Karpas-422 (cell line): Measurements from ENCODE around the gene GGTLC1. TPM values are rescaled to one million over a fixed set of nuclear protein-coding genes. Genes with fewer than 3 reads are reported as not detected.
A peak's percentile ranks its signal among the peaks of the same experiment; 100 is the strongest.

Experiments used
- DNase-seq: peaks from one replicate; pipeline ENCODE4 v3.0.0-alpha.2; 2015
- H2AFZ ChIP-seq: fragments of 200-600 bp; sonication (generic); 2 replicates; pipeline ENCODE4 v1.6.1; 2014; ENCODE audit warnings: antibody characterized with exemption, low read length, mixed read lengths
- H3K27ac ChIP-seq: fragments of 200-600 bp; sonication (generic); 2 replicates; pipeline ENCODE4 v1.5.1; 2014; ENCODE audit warnings: mild to moderate bottlenecking, low read length, moderate library complexity
- H3K27me3 ChIP-seq: fragments of 200-600 bp; sonication (generic); 2 replicates; pipeline ENCODE4 v1.6.1; 2014; ENCODE audit warnings: low read length, mixed read lengths
- H3K36me3 ChIP-seq: fragments of 200-600 bp; sonication (generic); 2 replicates; pipeline ENCODE4 v1.6.1; 2014; ENCODE audit warnings: low read length, mixed read lengths; ENCODE audit not compliant: insufficient read depth
- H3K4me1 ChIP-seq: fragments of 200-600 bp; sonication (generic); 2 replicates; pipeline ENCODE4 v1.6.1; 2014; ENCODE audit warnings: mild to moderate bottlenecking, low read length, mixed read lengths
- H3K4me2 ChIP-seq: fragments of 200-600 bp; sonication (generic); 2 replicates; pipeline ENCODE4 v1.6.1; 2014; ENCODE audit warnings: low read length, low read depth, mild to moderate bottlenecking; ENCODE audit not compliant: poor library complexity, severe bottlenecking
- H3K4me3 ChIP-seq: fragments of 200-600 bp; sonication (generic); 2 replicates; pipeline ENCODE4 v1.5.1; 2014; ENCODE audit warnings: mild to moderate bottlenecking, antibody characterized with exemption, low read length, mixed read lengths
- H3K79me2 ChIP-seq: fragments of 200-600 bp; sonication (generic); 2 replicates; pipeline ENCODE4 v1.6.1; 2014; ENCODE audit warnings: mild to moderate bottlenecking, low read length, mixed read lengths
- H3K9ac ChIP-seq: fragments of 200-600 bp; sonication (generic); 2 replicates; pipeline ENCODE4 v1.6.0; 2014; ENCODE audit warnings: low read length
- H3K9me2 ChIP-seq: fragments of 200-600 bp; sonication (generic), shearing (Covaris generic); replicated peaks from 2 replicates; pipeline ENCODE4 v1.6.0; 2014; ENCODE audit warnings: mild to moderate bottlenecking, low read length, moderate library complexity; ENCODE audit not compliant: insufficient read depth
- H3K9me3 ChIP-seq: fragments of 300-700, 200-600 bp; sonication (generic); 2 replicates; pipeline ENCODE4 v1.6.1; 2014; ENCODE audit warnings: low read length, mixed read lengths
- H4K20me1 ChIP-seq: fragments of 200-600 bp; sonication (generic); 2 replicates; pipeline ENCODE4 v1.6.1; 2014; ENCODE audit warnings: mild to moderate bottlenecking, antibody characterized with exemption, low read length, low read depth; ENCODE audit not compliant: insufficient read depth
- small RNA-seq: library from RNA; depleted of rRNA; stranded (forward); fragments of <200 nt; gene quantifications from one replicate; pipeline ENCODE3, GENCODE V24; 2014
- total RNA-seq: library from RNA; depleted of rRNA; stranded (reverse); fragments of >200 nt; shearing (Covaris generic); gene quantifications from 2 replicates; pipeline ENCODE4 v1.2.3, GENCODE V29; 2014; ENCODE audit warnings: low replicate concordance; rRNA removed

The GGTLC1 gene
- total RNA-seq, 1 experiment from 2014 or later, result not detected

DNA sequence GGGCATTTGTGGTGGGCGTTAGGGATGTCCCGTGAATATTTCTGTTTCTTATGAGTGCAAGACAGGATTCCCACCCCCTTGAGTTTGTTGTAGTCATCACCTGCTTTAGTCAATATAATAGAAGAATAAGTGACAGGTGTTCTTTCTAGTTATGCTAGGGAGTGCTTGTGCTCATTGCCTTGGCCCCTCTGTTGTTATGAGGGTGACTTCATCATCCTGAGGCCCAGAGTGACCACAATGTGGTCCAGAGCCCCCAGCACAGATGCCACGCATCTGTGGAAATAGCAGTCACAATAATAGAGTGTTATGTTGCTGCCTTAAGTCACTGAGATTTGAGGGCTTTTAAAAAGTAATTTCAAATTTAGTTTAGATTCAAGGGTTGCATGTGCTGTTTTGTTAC, 42.4 kb downstream of the GGTLC1 start:
- H3K9ac ChIP-seq, result no peak overlapping the region
- no peaks in the 10 kb centered on the region for H3K9me2 ChIP-seq
- H3K4me3 ChIP-seq, result no peak overlapping the region
- H3K36me3 ChIP-seq, result no peaks in the 10 kb centered on the region
- H2AFZ ChIP-seq, result no peak overlapping the region
- no peaks in the 10 kb centered on the region for H3K27me3 ChIP-seq
- no peak overlapping the region for H3K27ac ChIP-seq
- H3K79me2 ChIP-seq, result no peaks in the 10 kb centered on the region
- H3K4me2 ChIP-seq, result no peak overlapping the region
- peaks cover 6% of the 10 kb centered on the region for H3K4me1 ChIP-seq
- H3K9me3 ChIP-seq, result no peaks in the 10 kb centered on the region
- H4K20me1 ChIP-seq, result no peaks in the 10 kb centered on the region
- DNase-seq, result no peak

DNA sequence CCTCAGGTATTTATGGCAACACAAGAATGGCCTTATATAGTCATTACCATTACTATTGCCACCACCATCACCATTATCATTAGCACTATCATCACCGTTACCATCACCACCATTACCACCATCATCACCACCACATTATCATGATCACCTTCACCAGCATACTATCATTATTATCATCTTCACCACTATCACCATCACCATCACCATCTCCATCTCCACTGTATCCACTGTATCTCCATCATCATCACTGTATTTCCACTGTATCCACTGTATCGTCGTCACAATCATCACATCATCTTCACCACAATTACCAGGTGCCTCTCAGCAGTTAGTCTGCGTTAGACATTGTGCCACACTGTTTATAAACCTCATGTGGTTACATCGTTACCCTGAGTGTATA, 45.3 kb downstream of the GGTLC1 start:
- H3K4me2 ChIP-seq, result no peak overlapping the region
- no peak overlapping the region for H3K27ac ChIP-seq
- DNase-seq, result no peak
- H3K9me2 ChIP-seq, result no peaks in the 10 kb centered on the region
- no peaks in the 10 kb centered on the region for H3K4me1 ChIP-seq
- H3K79me2 ChIP-seq, result no peaks in the 10 kb centered on the region
- no peaks in the 10 kb centered on the region for H3K36me3 ChIP-seq
- no peaks in the 10 kb centered on the region for H3K27me3 ChIP-seq
- H4K20me1 ChIP-seq, result no peaks in the 10 kb centered on the region
- H3K9me3 ChIP-seq, result no peaks in the 10 kb centered on the region
- no peak overlapping the region for H3K9ac ChIP-seq
- H3K4me3 ChIP-seq, result no peak overlapping the region
- H2AFZ ChIP-seq, result no peak overlapping the region

DNA sequence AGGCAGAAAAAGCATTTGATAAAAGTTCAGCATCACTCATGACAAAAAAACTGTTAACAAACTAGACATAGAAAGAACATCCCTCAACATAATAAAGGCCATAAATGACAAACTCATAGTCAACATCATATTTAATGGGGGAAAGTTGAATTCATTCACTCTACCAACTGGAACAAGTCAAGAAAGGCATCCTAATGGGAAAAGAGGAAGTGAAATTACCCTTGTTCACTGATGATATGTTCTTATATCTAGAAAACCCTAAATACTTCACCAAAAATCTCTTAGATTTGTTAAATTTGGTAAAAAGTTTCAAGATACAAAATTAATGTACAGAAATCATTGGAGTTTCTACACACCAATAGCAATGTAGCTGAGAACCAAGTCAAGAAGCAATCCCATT, 48.9 kb downstream of the GGTLC1 start:
- no peaks in the 10 kb centered on the region for H3K9me3 ChIP-seq
- H3K27ac ChIP-seq, result no peak overlapping the region
- no peaks in the 10 kb centered on the region for H3K9me2 ChIP-seq
- H3K4me2 ChIP-seq, result no peak overlapping the region
- no peak overlapping the region for H3K9ac ChIP-seq
- H2AFZ ChIP-seq, result no peak overlapping the region
- no peak overlapping the region for H3K4me3 ChIP-seq
- no peaks in the 10 kb centered on the region for H4K20me1 ChIP-seq
- H3K79me2 ChIP-seq, result no peaks in the 10 kb centered on the region
- no peaks in the 10 kb centered on the region for H3K27me3 ChIP-seq
- no peaks in the 10 kb centered on the region for H3K36me3 ChIP-seq
- DNase-seq, result peak; percentile 50
- H3K4me1 ChIP-seq, result no peaks in the 10 kb centered on the region

DNA sequence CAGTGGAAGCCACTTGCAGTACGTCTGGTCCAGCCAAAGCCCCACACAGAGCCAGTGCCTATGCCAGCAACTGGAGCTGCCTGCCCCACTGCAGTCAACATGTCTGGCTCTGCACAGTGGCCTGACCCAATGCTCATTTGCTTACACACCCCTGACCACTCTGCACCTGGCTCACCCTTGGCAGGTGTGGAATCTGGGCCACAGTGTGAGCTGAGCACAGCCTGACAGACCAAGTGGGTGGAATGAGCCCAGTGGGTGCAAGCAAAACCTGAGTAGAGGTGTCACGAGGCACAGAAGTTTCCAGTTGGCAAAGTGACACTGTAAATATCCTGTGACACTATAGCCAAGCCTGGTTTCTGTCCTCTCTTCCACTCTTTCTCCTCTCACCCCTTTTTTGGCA, 49.5 kb downstream of the GGTLC1 start:
- no peaks in the 10 kb centered on the region for H3K36me3 ChIP-seq
- no peak overlapping the region for H3K4me3 ChIP-seq
- H3K9me3 ChIP-seq, result no peaks in the 10 kb centered on the region
- DNase-seq, result no peak
- no peak overlapping the region for H2AFZ ChIP-seq
- no peaks in the 10 kb centered on the region for H3K79me2 ChIP-seq
- H3K27me3 ChIP-seq, result no peaks in the 10 kb centered on the region
- H3K9ac ChIP-seq, result no peak overlapping the region
- H3K9me2 ChIP-seq, result no peaks in the 10 kb centered on the region
- no peak overlapping the region for H3K27ac ChIP-seq
- H3K4me2 ChIP-seq, result no peak overlapping the region
- no peaks in the 10 kb centered on the region for H4K20me1 ChIP-seq
- no peaks in the 10 kb centered on the region for H3K4me1 ChIP-seq

DNA sequence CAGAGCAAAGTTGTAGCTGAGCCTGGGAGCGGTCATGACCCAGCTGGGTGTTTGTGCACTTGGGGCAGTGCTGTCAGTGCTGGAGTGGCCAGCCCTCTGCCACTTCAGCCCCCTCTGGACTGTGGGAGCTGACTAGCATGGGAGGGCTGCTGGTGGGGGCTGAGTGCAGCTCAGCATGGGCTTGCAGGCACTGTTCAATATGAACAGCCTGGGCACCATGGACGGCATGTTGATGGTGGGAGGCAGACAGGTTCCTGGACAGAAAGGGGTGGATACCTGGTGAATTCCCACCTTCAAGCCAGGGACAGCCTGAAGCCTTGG, 50.5 kb downstream of the GGTLC1 start:
- H3K36me3 ChIP-seq, result no peaks in the 10 kb centered on the region
- no peak overlapping the region for H3K9ac ChIP-seq
- no peaks in the 10 kb centered on the region for H3K27me3 ChIP-seq
- H4K20me1 ChIP-seq, result no peaks in the 10 kb centered on the region
- H2AFZ ChIP-seq, result no peak overlapping the region
- H3K4me2 ChIP-seq, result no peak overlapping the region
- no peak overlapping the region for H3K4me3 ChIP-seq
- no peaks in the 10 kb centered on the region for H3K9me3 ChIP-seq
- no peak overlapping the region for H3K27ac ChIP-seq
- H3K79me2 ChIP-seq, result no peaks in the 10 kb centered on the region
- no peaks in the 10 kb centered on the region for H3K4me1 ChIP-seq
- DNase-seq, result no peak
- no peaks in the 10 kb centered on the region for H3K9me2 ChIP-seq

DNA sequence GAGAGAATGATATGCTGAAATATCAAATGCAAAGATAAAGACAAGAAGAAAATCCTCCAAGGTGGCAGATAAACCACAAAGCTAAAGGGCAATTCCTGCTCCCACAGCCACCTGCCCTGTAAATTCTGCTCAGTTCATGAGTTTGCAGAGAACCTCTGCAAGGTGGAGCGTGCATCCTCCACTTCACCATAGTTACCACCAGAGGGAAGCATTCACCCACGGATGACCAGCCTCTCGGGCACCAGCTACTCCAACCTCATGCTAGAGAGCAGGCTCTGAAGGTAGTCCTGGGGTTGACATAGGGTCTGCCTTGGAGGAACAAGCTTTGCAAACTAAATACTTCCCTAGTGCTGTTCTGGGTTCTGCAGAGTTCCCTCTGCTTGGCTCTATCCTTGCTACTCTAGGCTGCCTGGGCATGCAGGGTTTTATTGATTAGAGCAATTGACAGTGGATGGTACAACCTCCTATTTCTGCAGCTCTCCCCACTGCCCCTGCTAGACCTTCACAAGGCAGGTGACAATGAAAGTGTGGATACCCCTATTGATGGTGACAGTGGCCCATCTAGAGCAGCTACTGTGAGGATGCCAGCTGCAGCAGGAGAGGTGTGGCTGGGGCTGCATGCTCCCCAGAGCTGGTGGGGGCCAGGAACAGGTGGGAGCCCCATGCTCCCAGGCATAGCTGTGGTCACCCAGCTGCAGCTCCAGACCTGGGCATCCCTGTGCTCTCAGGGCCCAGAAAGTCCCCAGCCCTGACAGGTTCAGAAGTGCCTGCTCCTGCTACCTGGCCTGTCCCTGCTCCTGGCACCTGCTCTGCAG, 51.1 kb downstream of the GGTLC1 start:
- no peak overlapping the region for H3K9ac ChIP-seq
- no peaks in the 10 kb centered on the region for H3K4me1 ChIP-seq
- no peak overlapping the region for H3K27ac ChIP-seq
- H3K36me3 ChIP-seq, result no peaks in the 10 kb centered on the region
- H2AFZ ChIP-seq, result no peak overlapping the region
- DNase-seq, result peak; percentile 87
- no peaks in the 10 kb centered on the region for H3K79me2 ChIP-seq
- H3K9me3 ChIP-seq, result no peaks in the 10 kb centered on the region
- no peaks in the 10 kb centered on the region for H4K20me1 ChIP-seq
- H3K9me2 ChIP-seq, result no peaks in the 10 kb centered on the region
- H3K27me3 ChIP-seq, result no peaks in the 10 kb centered on the region
- H3K4me2 ChIP-seq, result no peak overlapping the region
- H3K4me3 ChIP-seq, result no peak overlapping the region

Small RNAs within 50 kb of the gene (small RNA-seq; reads per million reads assigned to genes)
- not detected for gene AL133466.1

Other genes starting within 250 kb of the GGTLC1 start
- not detected in 2 replicates for gene CST1, start 237.8 kb downstream of the GGTLC1 start, total RNA-seq
- not detected in 2 replicates for gene CST2, start 162.1 kb downstream of the GGTLC1 start, total RNA-seq
- gene CST5, start 109.0 kb downstream of the GGTLC1 start, total RNA-seq, result not detected in 2 replicates